Endothelial cell of umbilical vein (primary cell): ENCODE measurements around the gene MYL3. TPM values are rescaled to one million over a fixed set of nuclear protein-coding genes. Genes with fewer than 3 reads are reported as not detected.

ENCODE experiments used
- BruUV-seq: library from RNA; stranded (reverse); fragments of 400-500 nt; replicated peaks from 2 replicates; lab custom pipeline; 2021; lab: Mats Ljungman, UMichigan
- CTCF ChIA-PET: fragments of 300-600, 350-600 bp; sonication (Branson Sonifier 250); formaldehyde crosslinking; loops from one replicate; lab custom pipeline; 2021; ENCODE audit warnings: antibody characterized with exemption, inconsistent platforms; lab: Charles Lee
- POLR2A ChIA-PET: fragments of 300-600, 350-600 bp; sonication (Branson Sonifier 250); formaldehyde crosslinking; loops from one replicate; lab custom pipeline; 2021; ENCODE audit warnings: antibody characterized with exemption, inconsistent platforms; lab: Charles Lee
- DNase-seq: peaks from one replicate; pipeline ENCODE4 v3.0.0-alpha.2; 2011; ENCODE audit warnings: low read depth, low spot score
- FAIRE-seq: peaks from 2 replicates; lab custom pipeline; 2011; peaks lifted over from hg19 to GRCh38; lab: Jason Lieb, UNC
- H2AFZ ChIP-seq: 2 replicates; pipeline ENCODE4 v1.6.0; 2012; ENCODE audit warnings: low read depth, low read length, control low read depth, inconsistent platforms
- H3K27ac ChIP-seq: 2 replicates; pipeline ENCODE4 v1.5.1; 2011; ENCODE audit warnings: low read depth, mild to moderate bottlenecking, control low read depth, low read length, moderate library complexity; ENCODE audit not compliant: insufficient read depth
- H3K27me3 ChIP-seq, 2 experiments: 2 replicates each; pipeline versions ENCODE4 v1.6.0 to v1.6.1; 2011; ENCODE audit warnings: low read length in 2 of 2, mixed read lengths in 1 of 2; ENCODE audit not compliant: control insufficient read depth in 2 of 2, insufficient read depth in 2 of 2
- H3K36me3 ChIP-seq, 2 experiments: 2 replicates in 1 of 2; 3 replicates in 1 of 2; pipeline ENCODE4 v1.5.1; 2011; ENCODE audit warnings: low read length in 2 of 2, mild to moderate bottlenecking in 1 of 2, moderate library complexity in 1 of 2; ENCODE audit not compliant: control insufficient read depth in 2 of 2, insufficient read depth in 2 of 2; ENCODE audit errors: extremely low read depth in 1 of 2
- H3K4me1 ChIP-seq: 3 replicates; pipeline ENCODE4 v1.5.1; 2011; ENCODE audit warnings: mild to moderate bottlenecking, low read length; ENCODE audit not compliant: control insufficient read depth, insufficient read depth; ENCODE audit errors: extremely low read depth
- H3K4me2 ChIP-seq: 2 replicates; pipeline ENCODE4 v1.6.1; 2011; ENCODE audit warnings: low read length, control low read depth, mixed read lengths; ENCODE audit not compliant: insufficient read depth
- H3K4me3 ChIP-seq, 3 experiments: fragments of 200-600 bp in 1 of 3; sonication (generic), shearing (Covaris generic) in 1 of 3; replicated peaks in 1 of 3; 2 replicates each; pipeline ENCODE4 v1.5.1; 2011 to 2016; ENCODE audit warnings: control low read depth in 3 of 3, low read length in 3 of 3, mild to moderate bottlenecking in 2 of 3, inconsistent platforms in 1 of 3, low read depth in 1 of 3, moderate library complexity in 1 of 3; ENCODE audit not compliant: insufficient read depth in 1 of 3
- H3K79me2 ChIP-seq: 2 replicates; pipeline ENCODE4 v1.6.0; 2012; ENCODE audit warnings: low read length, inconsistent platforms; ENCODE audit not compliant: control insufficient read depth, insufficient read depth
- H3K9ac ChIP-seq: replicated peaks from 2 replicates; pipeline ENCODE3; 2011; ENCODE audit warnings: low read length, control low read depth; ENCODE audit not compliant: insufficient read depth; ENCODE audit errors: extremely low read depth
- H3K9me1 ChIP-seq: replicated peaks from 3 replicates; pipeline ENCODE4 v1.6.0; 2011; ENCODE audit warnings: mild to moderate bottlenecking, low read length; ENCODE audit not compliant: control insufficient read depth, insufficient read depth; ENCODE audit errors: extremely low read depth
- H3K9me3 ChIP-seq: replicated peaks from 2 replicates; pipeline ENCODE4 v1.5.1; 2012; ENCODE audit warnings: low read length, inconsistent platforms; ENCODE audit not compliant: control insufficient read depth, insufficient read depth
- H4K20me1 ChIP-seq: replicated peaks from 2 replicates; pipeline ENCODE3; 2011; ENCODE audit warnings: mild to moderate bottlenecking, low read length; ENCODE audit not compliant: control insufficient read depth, insufficient read depth; ENCODE audit errors: extremely low read depth
- EZH2 ChIP-seq: IDR thresholded peaks from 2 replicates; pipeline ENCODE4 v1.6.1; 2012; ENCODE audit warnings: borderline replicate concordance, low read depth, mild to moderate bottlenecking, moderate library complexity, low read length, inconsistent platforms; ENCODE audit not compliant: severe bottlenecking
- FOS ChIP-seq: IDR thresholded peaks from 2 replicates; pipeline ENCODE4 v1.6.1; 2011; ENCODE audit warnings: mild to moderate bottlenecking, low read length, moderate library complexity, borderline replicate concordance; ENCODE audit not compliant: insufficient read depth
- GATA2 ChIP-seq: IDR thresholded peaks from 2 replicates; pipeline ENCODE4 v1.7.0; 2011; ENCODE audit warnings: low read depth, mild to moderate bottlenecking, moderate library complexity, mixed read lengths, low read length; ENCODE audit not compliant: insufficient read length, insufficient read depth
- JUN ChIP-seq: IDR thresholded peaks from 2 replicates; pipeline ENCODE4 v1.6.1; 2011; ENCODE audit warnings: borderline replicate concordance, low read depth; ENCODE audit not compliant: insufficient read length, insufficient read depth
- MYC ChIP-seq: IDR thresholded peaks from one replicate; pipeline ENCODE4 v1.6.1; 2011; ENCODE audit warnings: mild to moderate bottlenecking, low read depth, low read length
- POLR2A ChIP-seq: IDR thresholded peaks from 2 replicates; pipeline ENCODE4 v1.6.1; 2012; ENCODE audit warnings: low read depth, mild to moderate bottlenecking, control low read depth, low read length
- POLR2AphosphoS5 ChIP-seq: IDR thresholded peaks from 2 replicates; pipeline ENCODE4 v1.6.1; 2012; ENCODE audit warnings: low read depth, mild to moderate bottlenecking, control low read depth, low read length, moderate library complexity; ENCODE audit not compliant: insufficient read depth
- dilution Hi-C: fragments of 300-500 bp; cut with MboI; formaldehyde crosslinking; loops from one replicate; pipeline ENCODE4 v1.15.0; 2019; ENCODE audit warnings: low sequenced_read_pairs; ENCODE audit not compliant: extremely low pct_ligation_motif_present
- intact Hi-C: fragments of 100-400 bp; cut with micrococcal nuclease; formaldehyde crosslinking; loops from one replicate; pipeline ENCODE4 v1.10.0; 2022
- polyA plus RNA-seq, 4 experiments: library from polyadenylated mRNA; depleted of rRNA in 3 of 4; stranded (reverse) in 3 of 4; unstranded in 1 of 4; fragments of >200 nt; gene quantifications; 2 replicates each; pipeline versions ENCODE4 v1.2.1 to v1.2.3, GENCODE V29; 2011 to 2012; ENCODE audit warnings: missing spikeins in 1 of 4
- total RNA-seq: library from RNA; stranded (reverse); gene quantifications from 2 replicates; pipeline ENCODE4 v1.2.3, GENCODE V29; 2021
- TF ChIP-seq, protein P1 (sequence below), 2 donors: IDR thresholded peaks; 1 replicate in 1 of 2; 2 replicates in 1 of 2; pipeline ENCODE4 v1.5.1; 2011; ENCODE audit warnings: low read length in 2 of 2, mild to moderate bottlenecking in 2 of 2, moderate library complexity in 2 of 2, control low read depth in 1 of 2, inconsistent platforms in 1 of 2, low read depth in 1 of 2; ENCODE audit not compliant: insufficient read depth in 1 of 2; ENCODE audit errors: extremely low read depth in 1 of 2
- TF ChIP-seq, protein P2 (sequence below): IDR thresholded peaks from 2 replicates; pipeline ENCODE4 v1.6.1; 2011; ENCODE audit not compliant: insufficient read depth, insufficient read length

MYL3 gene
- total and polyA plus RNA-seq, 2 donors (not counting 3 experiments of a cell fraction or from before 2014, with no cell fraction given): not detected

DNA sequence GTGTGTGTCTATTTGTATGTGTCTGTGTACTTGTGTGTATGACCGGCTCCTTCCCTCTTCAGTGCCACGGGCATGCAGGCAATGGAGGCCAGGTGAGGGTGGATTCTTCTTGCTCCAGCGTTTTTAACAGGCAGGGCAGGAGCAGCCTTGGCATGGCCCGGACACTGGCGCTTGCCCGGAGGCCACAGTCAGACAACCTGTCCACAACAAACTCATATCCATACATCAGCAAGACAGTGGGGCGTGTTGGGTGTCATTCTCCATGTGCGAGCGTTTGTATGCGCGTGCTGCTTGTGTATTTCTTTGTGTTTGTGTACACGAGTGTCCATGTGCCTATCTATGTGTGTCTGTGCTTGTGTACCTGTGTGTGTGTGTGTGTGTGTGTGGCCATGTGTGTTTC is 44.0 kb upstream of the MYL3 start:
- dilution Hi-C loops (no loop called here), intact Hi-C loops (no loop called here)
- CTCF ChIA-PET: no interaction called here
- Histone ChIP-seq H3K9me3 (no peaks in the 10 kb centered on the region), H3K27me3 (no peaks in the 10 kb centered on the region), H3K4me1 (peaks cover 12% of the 10 kb centered on the region), H3K27ac (no peak overlapping the region), H3K4me2 (no peak overlapping the region), H3K9me1 (no peaks in the 10 kb centered on the region), H2AFZ (no peak overlapping the region), H3K4me3 (no peak overlapping the region), H3K79me2 (no peaks in the 10 kb centered on the region), H4K20me1 (no peaks in the 10 kb centered on the region), H3K36me3 (no peaks in the 10 kb centered on the region), H3K9ac (no peak overlapping the region)
- DNase-seq: no peak
- FAIRE-seq: no peak
- POLR2A ChIA-PET: no interaction called here
- TF ChIP-seq, protein P1, sequence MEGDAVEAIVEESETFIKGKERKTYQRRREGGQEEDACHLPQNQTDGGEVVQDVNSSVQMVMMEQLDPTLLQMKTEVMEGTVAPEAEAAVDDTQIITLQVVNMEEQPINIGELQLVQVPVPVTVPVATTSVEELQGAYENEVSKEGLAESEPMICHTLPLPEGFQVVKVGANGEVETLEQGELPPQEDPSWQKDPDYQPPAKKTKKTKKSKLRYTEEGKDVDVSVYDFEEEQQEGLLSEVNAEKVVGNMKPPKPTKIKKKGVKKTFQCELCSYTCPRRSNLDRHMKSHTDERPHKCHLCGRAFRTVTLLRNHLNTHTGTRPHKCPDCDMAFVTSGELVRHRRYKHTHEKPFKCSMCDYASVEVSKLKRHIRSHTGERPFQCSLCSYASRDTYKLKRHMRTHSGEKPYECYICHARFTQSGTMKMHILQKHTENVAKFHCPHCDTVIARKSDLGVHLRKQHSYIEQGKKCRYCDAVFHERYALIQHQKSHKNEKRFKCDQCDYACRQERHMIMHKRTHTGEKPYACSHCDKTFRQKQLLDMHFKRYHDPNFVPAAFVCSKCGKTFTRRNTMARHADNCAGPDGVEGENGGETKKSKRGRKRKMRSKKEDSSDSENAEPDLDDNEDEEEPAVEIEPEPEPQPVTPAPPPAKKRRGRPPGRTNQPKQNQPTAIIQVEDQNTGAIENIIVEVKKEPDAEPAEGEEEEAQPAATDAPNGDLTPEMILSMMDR (IDR thresholded peaks at IDR 0.05; ENCODE audit: extremely low read depth in 1 of 2, insufficient read depth in 1 of 2, low read depth in 1 of 2, low read length in 2 of 2): no peak
- no peak for TF ChIP-seq GATA2
- no peak for TF ChIP-seq POLR2A
- no peak for TF ChIP-seq MYC
- TF ChIP-seq, protein P2, sequence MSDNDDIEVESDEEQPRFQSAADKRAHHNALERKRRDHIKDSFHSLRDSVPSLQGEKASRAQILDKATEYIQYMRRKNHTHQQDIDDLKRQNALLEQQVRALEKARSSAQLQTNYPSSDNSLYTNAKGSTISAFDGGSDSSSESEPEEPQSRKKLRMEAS: no peak
- no peak for TF ChIP-seq JUN
- no peak for TF ChIP-seq FOS
- no peak for TF ChIP-seq EZH2
- no peak for TF ChIP-seq POLR2AphosphoS5
- BruUV-seq: no TSS peak
